Activated CD8-positive, alpha-beta T cell treated with anti-CD3 and anti-CD28 coated beads for 36 hours (primary cell): Measurements from ENCODE around the gene CBX4. TPM values are rescaled to one million over a fixed set of nuclear protein-coding genes. Genes with fewer than 3 reads are reported as not detected.

Experiments used
- ATAC-seq: fragments of 200-7000 bp; cut with Tn5 transposase; one replicate; pipeline ENCODE4 v1.10.0; 2021; ENCODE audit warnings: mild to moderate bottlenecking, moderate library complexity
- CTCF ChIA-PET: fragments of 350-600 bp; sonication (Branson Sonifier 250); formaldehyde crosslinking; loops from one replicate; lab custom pipeline; 2021; ENCODE audit warnings: antibody characterized with exemption; lab: Charles Lee
- POLR2A ChIA-PET: fragments of 350-600 bp; sonication (Branson Sonifier 250); formaldehyde crosslinking; loops from one replicate; lab custom pipeline; 2021; ENCODE audit warnings: antibody characterized with exemption; lab: Charles Lee
- DNase-seq: peaks from one replicate; pipeline ENCODE4 v3.0.0-alpha.2; 2020
- H3K27ac Mint-ChIP-seq: one replicate; pipeline ENCODE4 v1.8.0; 2021; ENCODE audit warnings: mild to moderate bottlenecking, mixed read lengths
- H3K27me3 Mint-ChIP-seq: one replicate; pipeline ENCODE4 v1.8.0; 2021; ENCODE audit warnings: mixed read lengths
- H3K36me3 Mint-ChIP-seq: one replicate; pipeline ENCODE4 v1.8.0; 2021; ENCODE audit warnings: low read depth, mixed read lengths
- H3K4me1 Mint-ChIP-seq: one replicate; pipeline ENCODE4 v1.8.0; 2021; ENCODE audit warnings: low read depth, mixed read lengths
- H3K4me3 Mint-ChIP-seq: one replicate; pipeline ENCODE4 v1.8.0; 2021; ENCODE audit warnings: mild to moderate bottlenecking, moderate library complexity, mixed read lengths
- H3K9me3 Mint-ChIP-seq: one replicate; pipeline ENCODE4 v1.8.0; 2021; ENCODE audit warnings: mixed read lengths
- CTCF ChIP-seq: fragments of 200-600 bp; IDR thresholded peaks from one replicate; pipeline ENCODE4 v1.8.0; 2022; ENCODE audit warnings: antibody characterized with exemption, mild to moderate bottlenecking
- intact Hi-C: fragments of 100-400 bp; cut with micrococcal nuclease; formaldehyde crosslinking; loops from one replicate; pipeline ENCODE4 v1.10.0; 2022
- total RNA-seq, 2 experiments: library from RNA; stranded (reverse); gene quantifications; one replicate each; pipeline ENCODE4 v1.2.3, GENCODE V29; 2021

The CBX4 gene
- total RNA-seq, 2 experiments from 2014 or later, result 23.9 to 28.0 TPM

- POLR2A ChIA-PET, result interaction anchor here (0.6 to 2.9 kb wide), 13 partner anchors 20 to 767 kb away, joined by 3 to 19 read pairs (median 8); partner anchors contain the start of gene CBX8
- DNase-seq, result peak; percentile 50
- CTCF ChIA-PET, result interaction anchor here (0.8 to 5.2 kb wide), 12 partner anchors 10 to 170 kb away, joined by 3 to 56 read pairs (median 4); no protein-coding TSS in a partner anchor
- H3K4me3 Mint-ChIP-seq, result peak overlapping the region; percentile 91
- no peak for ATAC-seq
- peaks cover 18% of the 10 kb centered on the region for H3K36me3 Mint-ChIP-seq
- H3K27ac Mint-ChIP-seq, result peak overlapping the region; percentile 92
- peaks cover 50% of the 10 kb centered on the region for H3K4me1 Mint-ChIP-seq
- no peak for TF ChIP-seq CTCF
- H3K27me3 Mint-ChIP-seq, result peaks cover 27% of the 10 kb centered on the region
- intact Hi-C loops, result loop anchor here (5.0 kb wide), 1 partner anchor 41 kb away; the partner anchor contains the start of gene CBX8
- no peaks in the 10 kb centered on the region for H3K9me3 Mint-ChIP-seq
Measured at GRCh38 chr17:79837888-79838521, 1.2 kb downstream of the CBX4 start.

GRCh38 chr17:79836972-79837887 lies 2.0 kb downstream of the CBX4 start:
- Mint-ChIP-seq H3K4me3 (peak overlapping the region; percentile 91), H3K9me3 (no peaks in the 10 kb centered on the region), H3K27me3 (peaks cover 19% of the 10 kb centered on the region), H3K27ac (peak overlapping the region; percentile 92), H3K4me1 (peaks cover 44% of the 10 kb centered on the region), H3K36me3 (peaks cover 18% of the 10 kb centered on the region)
- TF ChIP-seq CTCF, result no peak
- peak; percentile 34 for ATAC-seq
- DNase-seq, result peak; percentile 90
- ChIA-PET POLR2A (interaction anchor here (0.6 to 2.2 kb wide), 10 partner anchors 9 to 767 kb away, joined by 3 to 11 read pairs (median 5); partner anchors contain the start of gene CBX8), CTCF (interaction anchor here (0.6 to 4.0 kb wide), 17 partner anchors 9 to 133 kb away, joined by 3 to 56 read pairs (median 4); partner anchors contain the start of gene CBX8)
- intact Hi-C loops, result loop anchor here (5.0 kb wide), 1 partner anchor 40 kb away; the partner anchor contains the start of gene CBX8

DNA sequence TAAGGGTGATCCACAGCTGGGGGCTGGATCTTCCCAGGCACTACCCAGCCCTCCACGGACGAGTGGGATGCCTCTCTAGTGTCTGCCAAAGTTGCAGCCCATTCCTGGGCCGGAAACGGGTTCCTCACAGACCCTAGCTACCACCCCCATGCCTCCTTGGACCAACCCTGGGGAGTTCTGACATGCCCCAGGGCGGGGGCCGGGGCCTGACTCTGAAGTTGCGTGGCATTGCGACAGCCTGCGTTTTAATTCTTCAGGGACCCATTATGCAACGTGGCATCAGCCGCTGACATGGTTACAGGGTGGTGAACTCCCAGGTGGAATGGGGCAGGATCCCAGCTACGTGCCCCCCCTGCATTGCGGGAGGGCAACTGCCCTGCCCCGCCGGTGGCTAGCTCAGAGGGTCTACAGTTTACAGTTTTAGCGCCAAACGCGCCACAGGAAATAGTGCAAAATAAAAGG lies 2.7 kb downstream of the CBX4 start:
- H3K27me3 Mint-ChIP-seq, result peaks cover 15% of the 10 kb centered on the region
- TF ChIP-seq CTCF, result no peak
- no peak for DNase-seq
- H3K4me1 Mint-ChIP-seq, result peaks cover 41% of the 10 kb centered on the region
- ATAC-seq, result no peak
- H3K9me3 Mint-ChIP-seq, result no peaks in the 10 kb centered on the region
- peak overlapping the region; percentile 91 for H3K4me3 Mint-ChIP-seq
- H3K36me3 Mint-ChIP-seq, result peaks cover 18% of the 10 kb centered on the region
- peak overlapping the region; percentile 92 for H3K27ac Mint-ChIP-seq
- CTCF ChIA-PET, result interaction anchor here (0.6 to 4.0 kb wide), 15 partner anchors 8 to 134 kb away, joined by 3 to 56 read pairs (median 4); partner anchors contain the start of gene CBX8
- POLR2A ChIA-PET, result interaction anchor here (0.8 to 2.2 kb wide), 8 partner anchors 8 to 157 kb away, joined by 3 to 11 read pairs (median 5); partner anchors contain the start of gene CBX8
- intact Hi-C loops, result loop anchor here (5.0 kb wide), 1 partner anchor 39 kb away; the partner anchor contains the start of gene CBX8

DNA sequence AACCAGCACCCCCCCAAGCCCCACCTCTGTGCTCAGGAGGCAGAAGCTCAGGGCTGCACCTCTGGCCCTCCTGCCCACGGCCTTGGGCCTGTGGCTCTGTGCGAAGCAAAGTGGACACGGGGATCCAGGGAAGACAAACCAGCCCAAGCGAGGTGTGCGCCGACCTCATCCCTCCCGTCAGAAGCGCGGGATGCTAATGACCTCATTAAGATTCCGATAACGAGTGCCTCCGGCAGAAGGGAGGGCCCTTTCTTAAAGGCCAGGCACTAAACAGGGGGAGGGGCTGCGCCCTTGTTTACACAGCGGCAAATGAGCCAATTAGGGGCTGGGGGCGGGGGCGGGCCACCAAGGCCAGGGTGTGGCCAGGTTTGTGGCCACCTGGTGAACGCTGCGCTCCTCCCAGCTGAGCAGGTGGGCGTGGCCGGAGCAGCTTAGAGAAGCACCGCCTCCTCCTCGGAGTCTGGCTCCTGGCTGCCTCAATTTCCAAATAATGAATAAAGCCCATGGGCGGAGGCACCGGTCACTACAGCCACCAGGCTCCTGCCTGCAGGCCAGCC lies 3.2 kb downstream of the CBX4 start:
- Mint-ChIP-seq H3K4me3 (no peak overlapping the region), H3K9me3 (no peaks in the 10 kb centered on the region), H3K27me3 (peaks cover 10% of the 10 kb centered on the region), H3K36me3 (peaks cover 18% of the 10 kb centered on the region), H3K4me1 (peaks cover 36% of the 10 kb centered on the region), H3K27ac (no peak overlapping the region)
- ATAC-seq (no peak), DNase-seq (peak; percentile 32)
- no peak for TF ChIP-seq CTCF
- intact Hi-C loops, result loop anchor here (5.0 kb wide), 1 partner anchor 39 kb away; the partner anchor contains the start of gene CBX8
- ChIA-PET CTCF (interaction anchor here (0.6 to 4.0 kb wide), 16 partner anchors 7 to 134 kb away, joined by 3 to 56 read pairs (median 6); partner anchors contain the start of gene CBX8), POLR2A (interaction anchor here (1.1 to 2.2 kb wide), 7 partner anchors 8 to 39 kb away, joined by 3 to 11 read pairs (median 5); partner anchors contain the start of gene CBX8)
